IPS DF 4.7 (cell line): Measurements from ENCODE around the gene CATSPER1.

Source experiments
- DNase-seq: peaks from one replicate; pipeline ENCODE4 v3.0.0-alpha.2; 2013; ENCODE audit warnings: low spot score; ENCODE audit errors: extremely low read depth

Gene CATSPER1

GRCh38 chr11:66003291-66003690 is 23.0 kb downstream of the CATSPER1 start:
- DNase-seq = no peak

DNA sequence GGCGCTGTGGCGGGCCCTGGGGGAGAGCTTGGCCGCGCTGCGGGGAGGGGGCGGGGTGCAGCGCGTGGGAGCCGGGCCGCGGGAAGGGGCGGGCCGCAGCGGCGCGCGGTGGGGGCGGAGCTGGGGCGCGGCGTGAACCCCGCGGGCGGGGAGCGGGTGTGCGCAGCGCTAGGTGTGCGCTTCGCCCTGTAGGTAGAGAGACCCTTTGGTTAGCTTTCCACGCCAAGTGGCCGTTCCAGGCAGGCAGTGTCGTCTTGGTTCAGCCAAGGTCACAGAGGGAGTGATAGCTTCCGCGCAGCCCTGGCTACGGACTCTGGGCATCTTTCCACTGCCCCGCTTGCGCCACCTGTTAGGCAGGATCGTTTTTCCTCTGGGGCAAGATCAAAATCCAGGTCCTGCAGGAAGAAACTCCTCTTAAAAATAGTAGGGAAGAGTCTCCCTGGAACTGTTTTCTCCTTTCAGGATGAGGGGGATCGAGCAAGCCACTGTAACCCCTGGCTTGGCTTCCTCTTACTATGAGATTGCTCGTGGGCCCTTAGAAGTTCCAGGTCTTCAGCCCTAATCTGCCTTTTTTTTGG is 23.5 kb downstream of the CATSPER1 start:
- no peak for DNase-seq

- peak; percentile 84 for DNase-seq
These were observed 24.2 kb downstream of the CATSPER1 start, which contains the start of the genes BANF1 and EIF1AD for GRCh38 chr11:66001942-66002647. Gene BANF1, plus strand, starts transcription at chr11:66002503. Its CDS starts 748 bp downstream, at chr11:66003251. Gene EIF1AD, minus strand, starts transcription at chr11:66002157. Its CDS starts 1,768 bp downstream, at chr11:66000389.

GRCh38 chr11:65997286-65997685 is 29.0 kb downstream of the CATSPER1 start:
- no peak for DNase-seq

DNA sequence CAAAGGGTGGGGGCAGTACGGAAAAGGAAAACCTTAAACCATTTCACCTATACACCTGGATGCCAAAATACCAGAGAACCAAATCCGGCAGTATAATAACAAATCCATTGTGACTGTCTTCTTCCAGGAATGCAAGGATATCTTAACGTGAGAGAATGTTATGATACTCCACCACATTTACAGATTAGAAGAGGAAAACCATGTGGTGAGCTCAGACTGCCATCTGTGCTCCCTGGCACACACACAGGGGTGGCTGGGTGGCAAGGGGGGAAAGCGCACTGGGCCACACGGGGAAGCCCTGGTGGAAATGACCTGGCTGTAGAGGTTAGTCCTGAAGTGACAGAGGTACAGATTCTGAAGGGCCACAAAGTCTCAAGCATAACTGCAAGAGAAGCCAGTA is 34.2 kb downstream of the CATSPER1 start:
- DNase-seq = no peak

DNA sequence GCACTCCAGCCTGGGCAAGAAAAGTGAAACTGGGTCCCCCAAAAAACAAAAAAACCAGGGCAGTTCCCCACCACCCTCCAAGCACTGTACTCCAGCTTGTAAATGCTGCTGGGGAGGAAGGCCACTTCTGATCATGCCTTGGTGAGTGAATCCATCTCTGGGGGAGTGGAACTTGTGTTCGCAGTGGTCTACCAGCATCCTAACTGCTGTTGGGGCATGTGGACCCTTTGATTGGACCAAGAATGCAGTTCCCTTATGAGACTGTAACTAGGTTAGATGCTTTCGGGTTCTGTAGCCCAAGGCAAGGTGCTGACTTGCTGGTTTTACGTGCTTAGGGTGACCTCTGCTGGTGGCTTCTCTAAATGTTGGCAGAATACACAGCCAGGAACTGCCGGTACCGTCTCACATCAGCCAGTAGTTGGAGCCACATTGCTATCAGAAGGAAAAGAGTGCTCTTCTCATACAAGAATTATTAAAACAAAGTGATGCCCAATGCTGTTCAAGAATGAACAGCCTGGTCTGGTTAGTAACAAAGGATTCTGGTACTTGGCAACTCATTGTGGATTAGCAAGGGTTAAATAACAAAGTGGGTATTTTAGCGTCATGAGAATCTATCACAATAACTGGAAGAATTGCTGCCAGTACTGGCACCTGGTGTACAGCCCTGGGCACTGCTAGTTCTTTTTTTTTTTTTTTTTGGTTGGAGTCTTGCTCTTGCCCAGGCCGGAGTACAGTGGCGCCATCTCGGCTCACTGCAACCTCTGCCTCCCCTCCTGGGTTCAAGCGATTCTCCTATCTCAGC is 37.3 kb downstream of the CATSPER1 start:
- DNase-seq = peak; percentile 93

- DNase-seq = no peak
These were observed 38.9 kb downstream of the CATSPER1 start for GRCh38 chr11:65987336-65987735.

DNA sequence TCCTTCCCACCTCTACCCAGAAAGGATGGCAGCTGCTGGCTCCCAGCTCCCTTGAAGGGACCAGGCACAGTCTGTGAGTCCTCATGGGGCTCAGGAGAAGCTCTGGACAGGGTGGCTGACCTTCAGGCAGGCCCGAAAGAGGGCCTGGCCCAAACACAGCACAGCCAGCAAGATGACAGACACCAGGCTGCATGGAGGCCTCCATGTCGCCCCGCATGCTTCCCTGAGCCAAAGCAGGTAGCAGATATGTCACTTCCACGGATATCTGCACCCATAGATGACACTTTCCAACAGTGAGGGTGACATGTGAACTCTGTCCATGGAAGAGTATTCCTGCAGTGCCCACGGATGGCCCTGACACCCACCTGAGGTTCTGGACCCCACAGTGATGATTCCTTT is 42.7 kb downstream of the CATSPER1 start:
- DNase-seq = no peak

GRCh38 chr11:65982824-65983588 is 43.3 kb downstream of the CATSPER1 start:
- DNase-seq = no peak

- no peak for DNase-seq
These were observed 44.1 kb downstream of the CATSPER1 start for GRCh38 chr11:65981972-65982823.

- DNase-seq = no peak
These were observed 45.1 kb downstream of the CATSPER1 start for GRCh38 chr11:65981101-65981740.

GRCh38 chr11:65979261-65979759 is 47.0 kb downstream of the CATSPER1 start:
- no peak for DNase-seq

DNA sequence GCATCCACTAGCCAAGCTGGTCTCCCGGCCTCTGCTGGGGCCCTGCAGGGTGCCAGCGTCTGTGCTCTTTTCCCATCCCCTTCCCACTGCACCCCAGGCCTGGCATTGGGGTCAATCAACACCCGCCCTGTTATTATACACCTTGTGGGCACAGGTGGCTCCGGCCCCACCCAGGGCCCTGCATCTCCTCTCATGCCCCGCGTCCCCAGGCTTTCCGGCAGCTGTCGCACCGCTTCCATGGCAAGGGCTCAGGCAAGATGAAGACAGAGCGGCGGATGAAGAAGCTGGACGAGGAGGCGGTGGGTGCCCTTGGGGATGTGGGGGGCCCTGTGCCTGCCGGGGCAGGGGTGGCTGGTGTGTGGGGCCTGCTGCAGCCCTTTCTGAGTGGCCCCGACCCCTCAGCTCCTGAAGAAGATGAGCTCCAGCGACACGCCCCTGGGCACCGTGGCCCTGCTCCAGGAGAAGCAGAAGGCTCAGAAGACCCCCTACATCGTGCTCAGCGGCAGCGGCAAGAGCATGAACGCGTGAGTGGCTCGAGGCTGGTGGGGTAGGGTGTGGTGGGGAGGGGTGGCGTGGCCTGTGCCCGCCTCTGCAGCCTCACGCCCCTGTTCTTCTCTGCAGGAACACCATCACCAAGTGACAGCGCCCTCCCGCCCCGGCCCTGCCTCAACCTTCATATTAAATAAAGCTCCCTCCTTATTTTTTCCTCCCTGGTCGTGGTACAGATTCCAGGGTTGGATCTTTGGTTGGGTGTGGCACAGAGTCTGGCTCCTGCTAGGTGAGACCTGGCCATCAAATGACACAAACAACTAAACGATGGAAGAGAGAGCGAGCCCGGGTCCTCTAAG is 47.7 kb downstream of the CATSPER1 start:
- DNase-seq = no peak

- DNase-seq = no peak
These were observed 48.5 kb downstream of the CATSPER1 start for GRCh38 chr11:65977621-65978390.

GRCh38 chr11:65976216-65977176 is 49.8 kb downstream of the CATSPER1 start:
- no peak for DNase-seq

DNA sequence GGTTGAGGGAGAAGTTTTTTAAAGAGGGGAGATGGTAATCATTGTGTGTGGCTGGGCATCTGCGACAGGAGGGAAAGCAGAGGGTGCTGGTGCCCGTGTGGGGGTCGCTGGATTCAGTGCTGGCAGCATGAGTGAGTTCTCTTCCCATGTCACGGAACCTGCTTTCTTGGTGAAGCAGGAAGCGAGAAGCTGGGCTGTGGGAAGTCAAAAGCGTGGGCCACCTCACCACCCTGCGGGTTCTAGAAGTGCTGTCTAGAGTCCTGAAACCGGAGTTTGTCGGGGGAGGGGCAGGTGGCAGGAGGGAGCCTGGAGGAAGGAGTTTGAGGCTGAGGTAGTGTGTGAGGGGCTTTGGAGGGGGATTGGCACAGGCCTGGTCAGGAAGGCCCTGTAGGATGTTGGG is 50.5 kb downstream of the CATSPER1 start:
- no peak for DNase-seq
